Superior temporal gyrus (tissue), 1 donor: ENCODE measurements around the gene TBC1D3B.
"Not testable (repeated sequence)": the region's sequence is repeated elsewhere in the genome, so short reads cannot be mapped to it uniquely, and the experiment has no call there.

Source experiments
- DNase-seq: peaks from one replicate; pipeline ENCODE4 v3.0.0-alpha.2; 2016; ENCODE audit errors: extremely low spot score

TBC1D3B gene

GRCh38 chr17:36181446-36182175 lies 5.2 kb upstream of the TBC1D3B start:
- DNase-seq = not testable (repeated sequence)

- DNase-seq = not testable (repeated sequence)
Measured at GRCh38 chr17:36168836-36169235, 7.6 kb downstream of the TBC1D3B start.

- no peak for DNase-seq
Measured at GRCh38 chr17:36153895-36154610, 22.4 kb downstream of the TBC1D3B start.

GRCh38 chr17:36152639-36153120 lies 23.8 kb downstream of the TBC1D3B start:
- DNase-seq = no peak

- no peak for DNase-seq
Measured at GRCh38 chr17:36151891-36152638, 24.4 kb downstream of the TBC1D3B start.

- no peak for DNase-seq
Measured at GRCh38 chr17:36149296-36149820, 27.1 kb downstream of the TBC1D3B start.

GRCh38 chr17:36148559-36149295 lies 27.7 kb downstream of the TBC1D3B start:
- peak; percentile 85 for DNase-seq

- no peak for DNase-seq
Measured at GRCh38 chr17:36147601-36148000, 28.8 kb downstream of the TBC1D3B start.

- no peak for DNase-seq
Measured at GRCh38 chr17:36144981-36145729, 31.3 kb downstream of the TBC1D3B start.

- no peak for DNase-seq
Measured at GRCh38 chr17:36144014-36144413, 32.4 kb downstream of the TBC1D3B start.

- DNase-seq = no peak
Measured at GRCh38 chr17:36142806-36143205, 33.6 kb downstream of the TBC1D3B start.

- DNase-seq = no peak
Measured at GRCh38 chr17:36142235-36142634, 34.2 kb downstream of the TBC1D3B start.

GRCh38 chr17:36136439-36136838 lies 40.0 kb downstream of the TBC1D3B start:
- DNase-seq = no peak

- DNase-seq = no peak
Measured at GRCh38 chr17:36136036-36136435, 40.4 kb downstream of the TBC1D3B start.

- DNase-seq = no peak
Measured at GRCh38 chr17:36135465-36135864, 41.0 kb downstream of the TBC1D3B start.

- DNase-seq = no peak
Measured at GRCh38 chr17:36133602-36134236, 42.7 kb downstream of the TBC1D3B start.

GRCh38 chr17:36132421-36132831 lies 44.0 kb downstream of the TBC1D3B start:
- no peak for DNase-seq

GRCh38 chr17:36131931-36132330 lies 44.5 kb downstream of the TBC1D3B start:
- DNase-seq = no peak

- DNase-seq = no peak
Measured at GRCh38 chr17:36131421-36131820, 45.0 kb downstream of the TBC1D3B start.

GRCh38 chr17:36130346-36130745 lies 46.1 kb downstream of the TBC1D3B start:
- DNase-seq = no peak
